Measurements from ENCODE around the gene TAS2R30.

DNA sequence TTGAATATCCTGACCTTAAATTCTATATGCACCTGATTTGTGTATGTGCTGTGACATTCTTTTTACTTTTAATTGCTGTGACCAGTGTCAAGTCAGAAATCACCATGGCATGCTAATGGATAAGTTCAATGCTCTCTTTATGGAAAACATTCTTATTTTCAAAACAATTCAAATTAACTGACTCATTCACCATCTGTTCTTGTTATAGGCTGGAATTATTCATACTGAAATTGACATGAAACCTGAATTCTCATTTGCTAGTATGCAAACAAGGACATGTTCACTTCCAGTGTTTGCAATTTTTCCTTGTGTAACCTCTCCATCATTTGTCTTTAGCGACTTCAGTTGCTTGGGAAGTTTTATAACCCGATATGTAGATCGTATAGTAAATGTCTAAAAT, at the start of gene TAS2R30:
- TF ChIP-seq ZNF292 (tag by site-specific recombination; IDR thresholded peaks at IDR 0.05; ENCODE audit: borderline replicate concordance, low read depth) (no peak), ZNF138 (tag by site-specific recombination; IDR thresholded peaks at IDR 0.05; ENCODE audit: borderline replicate concordance) (no peak), ZNF785 (tag by site-specific recombination; IDR thresholded peaks at IDR 0.05) (no peak), WT1 (tag by site-specific recombination; IDR thresholded peaks at IDR 0.05) (no peak), ZBTB21 (tag by site-specific recombination; IDR thresholded peaks at IDR 0.05) (no peak), ZSCAN16 (tag by site-specific recombination; IDR thresholded peaks at IDR 0.05) (no peak)
- TF ChIP-seq, protein P1, sequence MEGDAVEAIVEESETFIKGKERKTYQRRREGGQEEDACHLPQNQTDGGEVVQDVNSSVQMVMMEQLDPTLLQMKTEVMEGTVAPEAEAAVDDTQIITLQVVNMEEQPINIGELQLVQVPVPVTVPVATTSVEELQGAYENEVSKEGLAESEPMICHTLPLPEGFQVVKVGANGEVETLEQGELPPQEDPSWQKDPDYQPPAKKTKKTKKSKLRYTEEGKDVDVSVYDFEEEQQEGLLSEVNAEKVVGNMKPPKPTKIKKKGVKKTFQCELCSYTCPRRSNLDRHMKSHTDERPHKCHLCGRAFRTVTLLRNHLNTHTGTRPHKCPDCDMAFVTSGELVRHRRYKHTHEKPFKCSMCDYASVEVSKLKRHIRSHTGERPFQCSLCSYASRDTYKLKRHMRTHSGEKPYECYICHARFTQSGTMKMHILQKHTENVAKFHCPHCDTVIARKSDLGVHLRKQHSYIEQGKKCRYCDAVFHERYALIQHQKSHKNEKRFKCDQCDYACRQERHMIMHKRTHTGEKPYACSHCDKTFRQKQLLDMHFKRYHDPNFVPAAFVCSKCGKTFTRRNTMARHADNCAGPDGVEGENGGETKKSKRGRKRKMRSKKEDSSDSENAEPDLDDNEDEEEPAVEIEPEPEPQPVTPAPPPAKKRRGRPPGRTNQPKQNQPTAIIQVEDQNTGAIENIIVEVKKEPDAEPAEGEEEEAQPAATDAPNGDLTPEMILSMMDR (tag by site-specific recombination; IDR thresholded peaks at IDR 0.05) = no peak
- TF ChIP-seq, protein P2, sequence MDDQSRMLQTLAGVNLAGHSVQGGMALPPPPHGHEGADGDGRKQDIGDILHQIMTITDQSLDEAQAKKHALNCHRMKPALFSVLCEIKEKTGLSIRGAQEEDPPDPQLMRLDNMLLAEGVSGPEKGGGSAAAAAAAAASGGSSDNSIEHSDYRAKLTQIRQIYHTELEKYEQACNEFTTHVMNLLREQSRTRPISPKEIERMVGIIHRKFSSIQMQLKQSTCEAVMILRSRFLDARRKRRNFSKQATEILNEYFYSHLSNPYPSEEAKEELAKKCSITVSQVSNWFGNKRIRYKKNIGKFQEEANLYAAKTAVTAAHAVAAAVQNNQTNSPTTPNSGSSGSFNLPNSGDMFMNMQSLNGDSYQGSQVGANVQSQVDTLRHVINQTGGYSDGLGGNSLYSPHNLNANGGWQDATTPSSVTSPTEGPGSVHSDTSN (CRISPR knock-in tag; IDR thresholded peaks at IDR 0.05) = no peak
- TF ChIP-seq, protein P3, sequence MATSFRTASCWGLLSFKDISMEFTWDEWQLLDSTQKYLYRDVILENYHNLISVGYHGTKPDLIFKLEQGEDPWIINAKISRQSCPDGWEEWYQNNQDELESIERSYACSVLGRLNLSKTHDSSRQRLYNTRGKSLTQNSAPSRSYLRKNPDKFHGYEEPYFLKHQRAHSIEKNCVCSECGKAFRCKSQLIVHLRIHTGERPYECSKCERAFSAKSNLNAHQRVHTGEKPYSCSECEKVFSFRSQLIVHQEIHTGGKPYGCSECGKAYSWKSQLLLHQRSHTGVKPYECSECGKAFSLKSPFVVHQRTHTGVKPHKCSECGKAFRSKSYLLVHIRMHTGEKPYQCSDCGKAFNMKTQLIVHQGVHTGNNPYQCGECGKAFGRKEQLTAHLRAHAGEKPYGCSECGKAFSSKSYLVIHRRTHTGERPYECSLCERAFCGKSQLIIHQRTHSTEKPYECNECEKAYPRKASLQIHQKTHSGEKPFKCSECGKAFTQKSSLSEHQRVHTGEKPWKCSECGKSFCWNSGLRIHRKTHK (tag by site-specific recombination; IDR thresholded peaks at IDR 0.05) = no peak
- TF ChIP-seq, protein P4, sequence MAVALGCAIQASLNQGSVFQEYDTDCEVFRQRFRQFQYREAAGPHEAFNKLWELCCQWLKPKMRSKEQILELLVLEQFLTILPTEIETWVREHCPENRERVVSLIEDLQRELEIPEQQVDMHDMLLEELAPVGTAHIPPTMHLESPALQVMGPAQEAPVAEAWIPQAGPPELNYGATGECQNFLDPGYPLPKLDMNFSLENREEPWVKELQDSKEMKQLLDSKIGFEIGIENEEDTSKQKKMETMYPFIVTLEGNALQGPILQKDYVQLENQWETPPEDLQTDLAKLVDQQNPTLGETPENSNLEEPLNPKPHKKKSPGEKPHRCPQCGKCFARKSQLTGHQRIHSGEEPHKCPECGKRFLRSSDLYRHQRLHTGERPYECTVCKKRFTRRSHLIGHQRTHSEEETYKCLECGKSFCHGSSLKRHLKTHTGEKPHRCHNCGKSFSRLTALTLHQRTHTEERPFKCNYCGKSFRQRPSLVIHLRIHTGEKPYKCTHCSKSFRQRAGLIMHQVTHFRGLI (tag by site-specific recombination; IDR thresholded peaks at IDR 0.05) = no peak
- TF ChIP-seq, protein P5, sequence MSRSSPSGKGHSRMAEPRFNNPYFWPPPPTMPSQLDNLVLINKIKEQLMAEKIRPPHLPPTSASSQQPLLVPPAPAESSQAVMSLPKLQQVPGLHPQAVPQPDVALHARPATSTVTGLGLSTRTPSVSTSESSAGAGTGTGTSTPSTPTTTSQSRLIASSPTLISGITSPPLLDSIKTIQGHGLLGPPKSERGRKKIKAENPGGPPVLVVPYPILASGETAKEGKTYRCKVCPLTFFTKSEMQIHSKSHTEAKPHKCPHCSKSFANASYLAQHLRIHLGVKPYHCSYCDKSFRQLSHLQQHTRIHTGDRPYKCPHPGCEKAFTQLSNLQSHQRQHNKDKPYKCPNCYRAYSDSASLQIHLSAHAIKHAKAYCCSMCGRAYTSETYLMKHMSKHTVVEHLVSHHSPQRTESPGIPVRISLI (tag by site-specific recombination; IDR thresholded peaks at IDR 0.05) = no peak
- TF ChIP-seq, protein P6, sequence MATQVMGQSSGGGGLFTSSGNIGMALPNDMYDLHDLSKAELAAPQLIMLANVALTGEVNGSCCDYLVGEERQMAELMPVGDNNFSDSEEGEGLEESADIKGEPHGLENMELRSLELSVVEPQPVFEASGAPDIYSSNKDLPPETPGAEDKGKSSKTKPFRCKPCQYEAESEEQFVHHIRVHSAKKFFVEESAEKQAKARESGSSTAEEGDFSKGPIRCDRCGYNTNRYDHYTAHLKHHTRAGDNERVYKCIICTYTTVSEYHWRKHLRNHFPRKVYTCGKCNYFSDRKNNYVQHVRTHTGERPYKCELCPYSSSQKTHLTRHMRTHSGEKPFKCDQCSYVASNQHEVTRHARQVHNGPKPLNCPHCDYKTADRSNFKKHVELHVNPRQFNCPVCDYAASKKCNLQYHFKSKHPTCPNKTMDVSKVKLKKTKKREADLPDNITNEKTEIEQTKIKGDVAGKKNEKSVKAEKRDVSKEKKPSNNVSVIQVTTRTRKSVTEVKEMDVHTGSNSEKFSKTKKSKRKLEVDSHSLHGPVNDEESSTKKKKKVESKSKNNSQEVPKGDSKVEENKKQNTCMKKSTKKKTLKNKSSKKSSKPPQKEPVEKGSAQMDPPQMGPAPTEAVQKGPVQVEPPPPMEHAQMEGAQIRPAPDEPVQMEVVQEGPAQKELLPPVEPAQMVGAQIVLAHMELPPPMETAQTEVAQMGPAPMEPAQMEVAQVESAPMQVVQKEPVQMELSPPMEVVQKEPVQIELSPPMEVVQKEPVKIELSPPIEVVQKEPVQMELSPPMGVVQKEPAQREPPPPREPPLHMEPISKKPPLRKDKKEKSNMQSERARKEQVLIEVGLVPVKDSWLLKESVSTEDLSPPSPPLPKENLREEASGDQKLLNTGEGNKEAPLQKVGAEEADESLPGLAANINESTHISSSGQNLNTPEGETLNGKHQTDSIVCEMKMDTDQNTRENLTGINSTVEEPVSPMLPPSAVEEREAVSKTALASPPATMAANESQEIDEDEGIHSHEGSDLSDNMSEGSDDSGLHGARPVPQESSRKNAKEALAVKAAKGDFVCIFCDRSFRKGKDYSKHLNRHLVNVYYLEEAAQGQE (tag by site-specific recombination; IDR thresholded peaks at IDR 0.05) = no peak

All from HEK293 (cell line).